ENCODE measurements around the gene IRAK1. TPM values are rescaled to one million over a fixed set of nuclear protein-coding genes. Genes with fewer than 3 reads are reported as not detected.

The IRAK1 gene
- total and polyA plus RNA-seq, 10 of the 15 experiments (the other 5 are each of a cell fraction or from before 2014, with no cell fraction given): 4.2 to 136 (median 39.5) TPM

DNA sequence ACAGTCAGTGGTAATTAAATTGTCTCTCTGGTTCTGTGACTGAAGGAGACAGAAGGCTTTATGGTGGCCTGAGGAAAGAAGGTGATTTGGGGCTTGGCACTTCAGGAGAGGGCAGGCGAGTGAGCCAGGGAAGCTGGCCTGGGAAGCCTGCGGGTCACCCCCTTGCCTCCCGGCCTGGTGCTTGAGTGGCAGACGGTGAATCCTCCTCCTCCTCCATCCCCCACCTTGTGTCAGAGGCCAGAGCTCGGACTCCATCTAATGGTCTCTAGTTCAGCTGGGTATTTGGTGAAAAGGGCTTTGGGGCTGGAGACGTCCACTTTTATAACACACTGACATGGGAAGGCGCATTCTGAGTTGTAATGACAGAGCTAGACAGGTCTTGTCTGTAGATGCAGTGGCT lies 38.5 kb downstream of the IRAK1 start:
- CTCF ChIA-PET: interaction anchor here (0.9 to 2.3 kb wide), 7 partner anchors 8 to 34 kb away, joined by 3 to 8 read pairs (median 5); partner anchors contain the start of gene TMEM187

More for the DNA sequence above, 38.5 kb downstream of the IRAK1 start:
- H4K20me1 ChIP-seq (ENCODE audit: control insufficient read depth, insufficient read depth): no peaks in the 10 kb centered on the region
- ATAC-seq: no peak
- ChIA-PET RAD21 (ENCODE audit: unreplicated experiment) (interaction anchor here (0.6 to 2.3 kb wide), 10 partner anchors 11 to 60 kb away, joined by 3 to 14 read pairs (median 4); partner anchors contain the start of genes IRAK1 and NAA10), SMC1A (ENCODE audit: uncharacterized antibody, unreplicated experiment) (interaction anchor here (0.7 to 3.2 kb wide), 11 partner anchors 8 to 60 kb away, joined by 3 to 27 read pairs (median 5); partner anchors contain the start of genes HCFC1 and TMEM187), POLR2A (interaction anchor here (0.7 to 3.2 kb wide), 10 partner anchors 9 to 57 kb away, joined by 3 to 17 read pairs (median 4); partner anchors contain the start of genes HCFC1 and TMEM187)
- peaks cover 39% of the 10 kb centered on the region for H3K4me1 ChIP-seq (ENCODE audit: control insufficient read depth, insufficient read depth, low read length)
- intact Hi-C loops (cut with micrococcal nuclease; ENCODE audit: unreplicated experiment) (no loop called here), in situ Hi-C loops (cut with MboI) (loop anchor here (10.0 kb wide), 1 partner anchor 56 kb away; the partner anchor contains the start of gene ARHGAP4)
- H2AFZ ChIP-seq (ENCODE audit: control insufficient read depth, low read depth, low read length): peak overlapping the region; percentile 20; the same call in 1 of the 2 replicates
- 31% methylated on average over 7 of the region's 7 CpGs for WGBS (ENCODE audit: insufficient coverage, insufficient replicate concordance, low lambda C conversion rate, missing lambda C conversion rate)
- H3K36me3 ChIP-seq (ENCODE audit: control insufficient read depth in 2 of 2, insufficient read depth in 2 of 2, low read length in 1 of 2): no peaks in the 10 kb centered on the region
- no peaks in the 10 kb centered on the region for H3K27me3 ChIP-seq (replicated peaks in 1 of 2; ENCODE audit: control insufficient read depth in 2 of 2, insufficient read depth in 2 of 2, low read length in 1 of 2)
- no peak for FAIRE-seq
- TF ChIP-seq SPI1 (IDR thresholded peaks at IDR 0.05; ENCODE audit: borderline replicate concordance, insufficient read depth, low read depth, low read length): no peak
- TF ChIP-seq RUNX3 (IDR thresholded peaks at IDR 0.05; ENCODE audit: low read length): no peak
- no peak for TF ChIP-seq RAD51 (IDR thresholded peaks at IDR 0.05)
- TF ChIP-seq ASH2L (IDR thresholded peaks at IDR 0.05; ENCODE audit: borderline replicate concordance, low read depth): no peak
- TF ChIP-seq RELA (IDR thresholded peaks at IDR 0.05; ENCODE audit: borderline replicate concordance, partially characterized antibody): no peak
- no peak for TF ChIP-seq EED (IDR thresholded peaks at IDR 0.05; ENCODE audit: low read depth)
- TF ChIP-seq, protein P1, sequence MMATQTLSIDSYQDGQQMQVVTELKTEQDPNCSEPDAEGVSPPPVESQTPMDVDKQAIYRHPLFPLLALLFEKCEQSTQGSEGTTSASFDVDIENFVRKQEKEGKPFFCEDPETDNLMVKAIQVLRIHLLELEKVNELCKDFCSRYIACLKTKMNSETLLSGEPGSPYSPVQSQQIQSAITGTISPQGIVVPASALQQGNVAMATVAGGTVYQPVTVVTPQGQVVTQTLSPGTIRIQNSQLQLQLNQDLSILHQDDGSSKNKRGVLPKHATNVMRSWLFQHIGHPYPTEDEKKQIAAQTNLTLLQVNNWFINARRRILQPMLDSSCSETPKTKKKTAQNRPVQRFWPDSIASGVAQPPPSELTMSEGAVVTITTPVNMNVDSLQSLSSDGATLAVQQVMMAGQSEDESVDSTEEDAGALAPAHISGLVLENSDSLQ (IDR thresholded peaks at IDR 0.05): peak; percentile 62
- H3K79me2 ChIP-seq (ENCODE audit: control insufficient read depth, insufficient read depth, low read length): no peaks in the 10 kb centered on the region; the same call in 1 of the 2 replicates
- no peak for DNase-seq (ENCODE audit: low read depth, low spot score)
- peak overlapping the region; percentile 60 for H3K27ac ChIP-seq (ENCODE audit: control insufficient read depth, insufficient read depth)
- H3K4me3 ChIP-seq: no peak overlapping the region
- H3K4me2 ChIP-seq (ENCODE audit: control insufficient read depth, insufficient read depth): peak overlapping the region; percentile 63
- H3K9ac ChIP-seq (ENCODE audit: control insufficient read depth, insufficient read depth, low read length): peak overlapping the region; percentile 1; the same call in 1 of the 2 replicates
- no peaks in the 10 kb centered on the region; the same call in 1 of the 3 replicates for H3K9me3 ChIP-seq (replicated peaks; ENCODE audit: control insufficient read depth, insufficient read depth, low read length)
- BruUV-seq (replicated peaks): no TSS peak
